Measurements from ENCODE around the gene SCN4A. TPM values are rescaled to one million over a fixed set of nuclear protein-coding genes. Genes with fewer than 3 reads are reported as not detected.

The SCN4A gene
- total RNA-seq, 4 donors from 2014 or later: 7.0 to 43.3 (median 15.1) TPM

GRCh38 chr17:63950940-63951907, 21.5 kb downstream of the SCN4A start:
- TF ChIP-seq CTCF (IDR thresholded peaks at IDR 0.05): no peak

GRCh38 chr17:63949576-63950250, 23.0 kb downstream of the SCN4A start:
- no peak for TF ChIP-seq CTCF (IDR thresholded peaks at IDR 0.05)
- ATAC-seq (ENCODE audit: low FRiP score): no peak
- no peak for DNase-seq (ENCODE audit: low spot score)

More at GRCh38 chr17:63950940-63951907, 21.5 kb downstream of the SCN4A start:
- DNase-seq (ENCODE audit: low spot score) (no peak), ATAC-seq (ENCODE audit: low FRiP score) (no peak)

- ATAC-seq (ENCODE audit: low FRiP score): no peak
- DNase-seq (ENCODE audit: low spot score): no peak
- no peak for TF ChIP-seq CTCF (IDR thresholded peaks at IDR 0.05)
These were observed 24.2 kb downstream of the SCN4A start for GRCh38 chr17:63948521-63948920.

- no peak for TF ChIP-seq CTCF (IDR thresholded peaks at IDR 0.05)
- no peak for DNase-seq (ENCODE audit: low spot score)
- ATAC-seq (ENCODE audit: low FRiP score): no peak
These were observed 24.9 kb downstream of the SCN4A start for GRCh38 chr17:63947711-63948330.

GRCh38 chr17:63946440-63947363, 26.0 kb downstream of the SCN4A start:
- no peak for DNase-seq (ENCODE audit: low spot score)
- TF ChIP-seq CTCF (IDR thresholded peaks at IDR 0.05): peak in 1 of 3 donors; percentile 8
- ATAC-seq (ENCODE audit: low FRiP score): peak; percentile 58

- no peak for ATAC-seq (ENCODE audit: low FRiP score)
- no peak for DNase-seq (ENCODE audit: low spot score)
These were observed 26.8 kb downstream of the SCN4A start for GRCh38 chr17:63945784-63946439.

More at GRCh38 chr17:63945784-63946439, 26.8 kb downstream of the SCN4A start:
- no peak for TF ChIP-seq CTCF (IDR thresholded peaks at IDR 0.05)
